Effector CD4-positive, alpha-beta T cell (primary cell): ENCODE data around the gene FHIT.

Source experiments
- DNase-seq: peaks from one replicate; pipeline ENCODE4 v3.0.0-alpha.2; 2020

The FHIT gene

DNA sequence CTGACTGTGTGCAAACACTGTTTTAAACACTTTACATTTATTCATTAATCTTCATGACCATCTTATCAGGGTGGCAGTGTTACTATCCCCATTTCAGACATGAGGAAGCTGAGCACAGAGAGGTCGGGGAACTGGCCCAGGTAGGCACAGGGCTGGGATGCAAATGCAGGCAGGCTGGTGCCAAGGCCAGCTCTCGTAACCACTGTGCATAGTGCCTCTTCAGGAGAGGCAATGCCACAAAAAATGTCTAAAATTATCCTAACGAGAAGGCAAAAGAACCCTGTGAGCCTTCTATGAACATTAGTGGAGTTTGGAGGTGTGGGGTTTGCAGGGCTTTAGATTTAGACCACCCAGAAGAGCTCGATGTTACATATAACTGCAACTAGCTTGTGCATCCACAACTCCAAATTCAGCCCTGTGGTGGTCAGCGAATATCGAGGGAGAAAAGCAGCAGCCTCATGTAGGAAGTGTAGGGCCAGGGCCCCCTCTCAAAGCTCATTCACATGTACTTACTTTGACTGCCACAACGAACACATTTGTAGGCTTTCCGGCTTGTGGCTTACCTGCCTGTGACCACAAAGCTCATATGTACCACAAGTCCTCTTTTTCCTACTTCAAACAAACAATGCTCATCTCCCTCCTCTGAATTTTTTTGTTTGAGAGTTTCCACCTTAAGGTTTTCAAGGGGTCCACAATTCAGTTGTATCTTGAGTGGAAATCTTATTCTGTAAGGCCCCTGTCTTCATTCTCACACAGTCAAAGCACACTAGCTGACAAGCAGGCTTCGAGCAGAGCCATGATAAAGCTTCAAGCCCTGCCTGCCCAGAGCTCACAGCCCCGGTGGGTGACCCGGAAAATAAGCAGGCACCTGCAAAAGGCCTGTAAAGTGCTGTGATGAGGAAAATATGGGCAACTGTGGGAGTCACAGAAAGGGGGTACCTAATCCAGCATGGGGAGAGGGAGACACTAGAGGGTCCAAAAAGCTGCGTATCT lies 1478.5 kb downstream of the FHIT start:
- peak; percentile 11 for DNase-seq

DNA sequence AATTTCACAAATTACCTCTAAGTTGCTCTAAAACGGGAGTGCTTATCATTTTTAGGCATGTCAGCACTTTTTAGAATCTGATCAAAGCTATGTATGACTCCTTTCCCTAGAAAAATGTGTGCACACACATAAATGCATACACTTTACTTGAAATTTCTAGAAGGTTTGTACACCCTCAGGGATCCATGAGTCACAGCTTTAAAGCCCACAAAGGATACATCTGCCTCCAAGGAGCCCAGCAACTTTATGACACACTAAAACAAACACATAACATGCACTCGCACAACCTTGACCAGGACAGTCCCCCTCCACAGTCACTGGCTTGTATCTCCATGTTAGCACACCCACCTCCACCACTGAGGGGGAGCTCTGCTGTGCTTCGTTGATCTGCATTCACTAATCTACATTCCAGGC lies 1479.5 kb downstream of the FHIT start:
- no peak for DNase-seq

GRCh38 chr3:59769127-59769750 lies 1482.0 kb downstream of the FHIT start:
- no peak for DNase-seq

GRCh38 chr3:59766200-59766872 lies 1484.9 kb downstream of the FHIT start:
- no peak for DNase-seq

GRCh38 chr3:59764171-59764570 lies 1487.1 kb downstream of the FHIT start:
- DNase-seq = no peak

DNA sequence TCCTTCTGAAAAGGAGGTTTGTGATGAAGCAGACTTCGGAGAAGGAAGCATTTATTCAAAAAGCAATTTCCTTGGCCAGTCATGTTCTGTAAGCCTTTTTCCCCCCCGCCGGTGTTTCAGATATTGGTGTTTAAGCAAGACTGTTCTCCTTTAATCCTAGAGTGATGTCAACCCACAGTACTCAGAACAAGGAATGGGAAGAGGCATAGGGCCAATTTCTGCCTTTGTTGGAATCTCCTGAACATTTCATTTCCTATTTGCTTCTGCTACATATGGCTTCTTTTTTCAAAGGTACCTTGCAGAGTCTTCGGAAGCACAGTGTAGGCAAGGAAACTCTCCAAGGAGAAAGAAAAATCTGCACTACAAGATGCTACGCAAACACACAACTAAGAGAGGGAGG lies 1488.3 kb downstream of the FHIT start:
- DNase-seq = no peak

DNA sequence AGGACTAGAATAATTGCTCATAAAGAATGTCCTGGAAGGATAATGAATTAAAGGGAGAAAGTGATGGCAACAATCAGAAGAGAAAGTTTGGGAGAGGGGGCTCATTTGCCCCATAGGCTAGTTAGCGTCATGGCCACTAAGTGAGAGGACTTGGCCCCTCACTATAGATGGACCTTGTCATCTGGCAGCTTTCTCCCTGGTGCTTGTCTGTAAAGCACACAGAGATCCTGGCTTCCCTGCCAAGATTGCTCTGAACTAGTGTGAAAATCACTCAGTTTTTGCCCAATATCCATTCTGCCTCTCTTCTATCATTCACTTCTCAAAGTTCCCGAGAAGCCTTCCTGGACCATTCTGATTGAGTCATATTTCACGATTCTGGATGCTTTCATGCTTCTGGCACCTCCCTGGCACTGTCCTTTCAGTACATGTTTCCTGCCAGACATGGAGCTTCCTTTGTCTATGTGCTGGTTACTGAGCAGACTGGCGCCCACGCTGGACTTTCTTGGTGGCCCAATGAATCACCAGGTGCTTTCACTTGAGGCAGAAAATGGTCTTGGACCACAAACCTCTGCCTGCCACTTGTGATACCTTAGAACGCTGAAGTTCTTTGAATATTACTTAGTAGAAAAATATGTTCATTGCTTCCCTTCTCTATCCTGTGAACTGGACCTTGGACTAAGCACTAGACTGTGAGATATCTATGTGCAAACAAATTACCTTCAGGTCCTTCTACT lies 1491.8 kb downstream of the FHIT start:
- no peak for DNase-seq

- no peak for DNase-seq
Measured at GRCh38 chr3:59758672-59759071, 1492.6 kb downstream of the FHIT start.

DNA sequence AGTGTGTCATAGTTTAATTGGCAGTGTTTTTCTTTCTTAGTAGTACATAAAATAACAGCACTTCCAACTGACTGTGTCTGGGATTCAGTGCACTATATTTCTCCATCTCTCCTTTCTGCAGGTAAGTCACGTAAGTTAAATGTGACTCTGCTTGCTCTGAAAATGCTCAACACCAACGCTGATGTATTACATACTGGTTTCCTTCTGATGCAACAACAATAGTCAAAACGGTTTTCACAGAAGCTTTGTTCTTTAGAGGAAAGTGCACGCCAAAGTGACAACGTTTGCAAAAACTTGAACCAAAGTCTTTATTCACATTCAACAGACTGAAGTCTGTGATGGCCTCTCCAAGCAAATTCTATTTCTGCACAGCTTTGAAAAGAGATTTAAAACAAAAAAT lies 1494.3 kb downstream of the FHIT start:
- DNase-seq = no peak

DNA sequence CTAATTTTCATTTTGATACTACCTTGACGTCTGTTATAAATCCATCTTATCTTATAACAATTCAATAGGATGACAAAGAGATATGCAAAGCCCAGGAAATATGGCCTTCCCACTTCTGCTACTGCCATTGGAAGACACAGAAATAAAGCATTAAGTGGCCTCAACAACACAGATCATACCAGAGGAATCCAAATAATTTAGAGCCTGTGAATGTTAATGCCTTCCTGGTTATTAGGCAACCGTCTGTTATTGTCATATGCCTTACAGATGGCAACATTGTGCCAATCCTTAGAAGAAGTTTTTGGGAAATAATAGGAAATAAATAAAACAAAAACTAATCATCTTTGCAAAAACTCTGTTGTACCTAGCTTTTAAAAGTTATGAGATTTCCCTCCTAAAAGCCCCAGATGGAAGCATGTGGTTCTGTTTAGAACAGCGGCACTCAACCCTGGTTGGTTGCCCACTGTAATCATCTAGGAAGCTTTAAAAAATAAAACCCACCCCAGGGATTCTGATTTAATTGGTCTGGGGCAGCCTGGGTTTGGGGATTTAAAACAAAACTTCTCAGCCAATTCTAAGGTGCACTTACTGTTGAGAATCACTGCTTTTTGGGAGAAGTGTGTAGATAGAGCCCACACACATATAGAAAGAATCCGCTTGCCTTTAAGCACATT lies 1496.7 kb downstream of the FHIT start:
- no peak for DNase-seq

- no peak for DNase-seq
Measured at GRCh38 chr3:59753808-59754450, 1497.3 kb downstream of the FHIT start.

DNA sequence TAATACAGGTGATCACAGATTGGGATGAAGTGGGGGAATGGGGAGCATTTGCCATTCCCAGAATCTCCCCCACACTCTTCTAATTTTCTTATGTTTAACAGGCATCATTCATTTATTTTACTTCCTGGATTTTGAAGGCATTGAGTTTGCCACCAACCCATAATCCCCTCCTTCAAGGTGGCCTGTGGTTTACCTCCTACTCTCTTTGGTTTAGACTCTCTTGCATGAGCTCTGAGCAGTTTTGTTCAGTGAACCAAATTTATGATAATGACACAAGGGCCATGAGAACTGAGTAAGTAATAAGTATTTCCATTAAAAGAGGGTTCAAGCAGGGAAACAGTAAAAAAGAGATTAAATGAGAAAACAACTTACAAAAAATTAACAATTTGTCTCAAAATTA lies 1498.3 kb downstream of the FHIT start:
- DNase-seq = no peak

DNA sequence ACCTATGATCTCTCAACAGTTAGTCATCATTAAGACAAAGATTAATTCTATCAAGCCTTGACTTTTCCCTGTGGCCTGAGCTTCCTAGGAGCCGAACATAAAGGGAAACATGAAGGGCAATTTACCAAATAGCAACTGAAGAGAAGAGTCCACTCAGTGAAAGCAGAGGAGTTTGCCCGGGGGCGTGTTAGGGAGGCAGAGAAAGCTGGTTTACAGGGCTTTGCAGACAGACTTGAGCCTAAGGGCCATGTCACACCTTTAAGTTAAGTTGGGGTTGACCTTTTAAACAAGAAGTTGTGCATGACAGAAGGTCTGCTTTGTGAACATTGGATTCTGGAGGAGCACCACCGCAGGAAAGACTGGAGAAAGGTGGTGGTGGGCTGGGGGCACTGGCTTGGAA lies 1499.6 kb downstream of the FHIT start:
- no peak for DNase-seq

- no peak for DNase-seq
Measured at GRCh38 chr3:59750391-59750790, 1500.9 kb downstream of the FHIT start.

- DNase-seq = no peak
Measured at GRCh38 chr3:59749291-59749690, 1502.0 kb downstream of the FHIT start.

DNA sequence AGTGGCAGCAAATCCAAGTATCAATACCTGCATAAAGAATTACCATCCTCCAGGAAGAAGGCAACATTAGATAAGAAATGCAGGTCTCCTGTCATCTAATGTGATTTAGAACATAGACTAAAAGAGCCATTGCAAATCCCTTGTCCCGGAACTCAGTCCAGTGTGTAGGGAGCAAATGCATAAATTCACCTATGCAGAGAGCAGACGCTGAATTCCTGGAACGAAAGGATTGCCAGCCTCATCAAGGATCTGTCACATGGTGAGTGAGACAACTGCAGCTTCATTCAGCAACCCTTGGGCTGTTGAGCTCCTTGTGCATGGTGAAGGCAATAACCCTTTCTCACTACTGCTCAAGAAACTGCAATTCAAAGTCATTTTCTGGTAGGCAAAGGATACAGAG lies 1504.7 kb downstream of the FHIT start:
- DNase-seq = no peak

DNA sequence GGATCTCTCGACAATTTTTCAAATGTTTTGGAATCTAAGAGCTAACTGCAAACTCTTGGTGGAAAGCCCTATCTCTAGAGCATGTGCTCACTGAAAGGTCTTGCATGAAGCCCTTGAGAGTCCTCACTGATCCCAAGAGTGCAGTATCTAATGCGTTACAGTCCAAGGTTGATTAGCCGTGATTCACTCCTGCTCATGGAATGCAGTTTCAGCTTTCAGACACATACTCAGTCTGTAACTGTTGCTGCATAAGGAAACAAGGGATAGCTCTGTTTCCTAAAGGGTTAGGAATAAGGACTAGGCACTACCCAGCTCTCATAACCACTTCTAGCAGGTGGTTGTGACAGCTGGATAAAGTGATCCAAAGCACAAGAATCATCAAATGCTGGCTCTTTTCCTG lies 1514.0 kb downstream of the FHIT start:
- no peak for DNase-seq

DNA sequence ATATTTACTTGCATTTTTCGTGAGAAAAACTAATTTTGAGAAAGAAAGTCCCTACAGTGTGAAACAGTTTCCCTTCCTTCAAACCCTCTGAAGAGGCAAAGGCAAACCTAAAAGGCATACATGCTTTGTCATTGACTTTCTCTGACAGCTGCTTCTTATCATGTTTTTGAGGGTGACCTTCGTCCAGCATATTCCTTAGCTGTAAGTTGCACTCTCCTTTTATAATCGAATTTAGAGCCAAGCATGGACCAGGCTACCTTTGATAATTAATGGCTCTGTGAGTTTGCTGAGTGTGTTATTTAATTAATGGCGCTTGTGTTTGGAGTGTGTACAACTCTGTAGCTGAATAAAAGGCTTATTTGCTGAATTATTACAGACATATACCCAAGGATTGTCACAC lies 1517.2 kb downstream of the FHIT start:
- DNase-seq = no peak

- no peak for DNase-seq
Measured at GRCh38 chr3:59733041-59733809, 1518.0 kb downstream of the FHIT start.

DNA sequence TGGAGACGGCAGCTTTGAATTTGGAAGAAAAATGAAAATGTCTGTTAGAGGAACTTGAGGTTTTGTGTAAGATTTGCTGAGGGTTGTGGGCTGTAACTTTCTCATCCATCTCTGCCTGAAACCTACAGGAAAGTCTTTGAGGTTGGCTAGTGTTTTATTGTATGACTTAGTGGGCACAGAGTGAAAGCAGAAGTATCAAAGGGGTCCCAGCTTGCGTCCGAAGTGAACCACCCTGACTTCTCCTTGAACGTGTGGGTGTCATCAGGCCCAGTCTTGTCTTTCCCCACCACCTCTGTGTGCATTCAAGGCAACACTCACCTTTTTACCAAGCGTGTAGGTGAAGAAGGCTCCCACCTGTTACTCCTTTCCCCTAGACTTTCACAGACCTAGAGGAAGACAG lies 1519.3 kb downstream of the FHIT start:
- no peak for DNase-seq

DNA sequence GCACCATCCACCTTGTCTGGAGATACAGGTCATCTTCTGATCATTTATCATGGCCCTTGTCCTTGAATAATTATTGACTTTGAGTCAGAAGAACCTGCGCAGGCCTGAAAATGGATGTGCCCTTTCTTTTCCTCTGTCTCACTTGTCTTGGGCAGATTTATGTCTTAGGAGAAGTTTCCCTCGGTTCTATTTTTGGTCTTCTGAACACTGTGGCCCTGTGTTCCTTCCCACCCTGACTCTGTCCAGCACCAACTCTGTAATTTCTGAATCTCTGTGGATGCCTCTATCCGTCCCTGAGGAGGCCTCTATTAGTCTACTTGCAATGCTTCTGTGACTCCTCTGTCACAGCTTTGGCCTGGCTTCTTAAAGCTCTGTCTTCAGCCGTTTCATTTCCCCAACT lies 1520.7 kb downstream of the FHIT start:
- DNase-seq = no peak
